ENCODE results near the gene ARHGAP8.

Gene ARHGAP8

DNA sequence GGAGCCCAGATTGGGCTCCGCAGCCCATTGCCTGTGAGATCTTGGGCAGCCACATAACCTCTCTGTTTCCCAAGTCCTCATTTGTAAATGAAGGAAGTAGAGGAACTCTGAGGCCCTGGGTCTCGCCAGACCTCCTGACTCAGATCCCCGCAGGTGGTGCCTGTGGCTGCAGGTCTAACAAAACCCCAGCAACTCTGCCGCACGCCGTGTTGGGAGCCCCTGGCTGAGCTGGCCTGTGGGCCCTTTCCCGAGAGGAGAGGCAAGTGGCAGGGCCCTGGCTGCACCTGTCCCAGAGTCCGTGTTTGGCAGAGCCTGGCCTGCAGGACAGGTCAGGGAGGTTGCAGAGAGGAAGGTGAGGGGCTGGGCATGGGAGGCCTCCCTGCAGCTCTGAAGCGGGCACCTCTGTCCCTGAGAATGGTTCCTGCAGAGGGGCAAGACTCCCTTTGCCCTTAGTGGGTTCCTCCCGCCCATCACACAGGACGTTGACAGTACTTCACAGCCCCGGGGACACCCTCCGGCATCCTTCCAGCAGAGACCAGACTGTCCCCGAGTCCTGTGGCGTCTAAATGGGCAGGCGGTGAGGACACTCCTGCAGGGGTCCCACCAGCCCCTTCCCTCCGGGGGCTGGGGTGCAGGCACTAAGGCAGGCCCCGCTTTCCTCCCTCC lies 67.7 kb downstream of the ARHGAP8 start:
- no peak for TF ChIP-seq CTCF (IDR thresholded peaks at IDR 0.05; ENCODE audit: low read depth, low read length)
- no peak overlapping the region for H3K4me3 ChIP-seq (ENCODE audit: low read depth, low read length)
- in situ Hi-C loops (cut with HindIII; ENCODE audit: low sequenced_read_pairs), result no loop called here
- no peak for DNase-seq (ENCODE audit: low read depth, low spot score)

DNA sequence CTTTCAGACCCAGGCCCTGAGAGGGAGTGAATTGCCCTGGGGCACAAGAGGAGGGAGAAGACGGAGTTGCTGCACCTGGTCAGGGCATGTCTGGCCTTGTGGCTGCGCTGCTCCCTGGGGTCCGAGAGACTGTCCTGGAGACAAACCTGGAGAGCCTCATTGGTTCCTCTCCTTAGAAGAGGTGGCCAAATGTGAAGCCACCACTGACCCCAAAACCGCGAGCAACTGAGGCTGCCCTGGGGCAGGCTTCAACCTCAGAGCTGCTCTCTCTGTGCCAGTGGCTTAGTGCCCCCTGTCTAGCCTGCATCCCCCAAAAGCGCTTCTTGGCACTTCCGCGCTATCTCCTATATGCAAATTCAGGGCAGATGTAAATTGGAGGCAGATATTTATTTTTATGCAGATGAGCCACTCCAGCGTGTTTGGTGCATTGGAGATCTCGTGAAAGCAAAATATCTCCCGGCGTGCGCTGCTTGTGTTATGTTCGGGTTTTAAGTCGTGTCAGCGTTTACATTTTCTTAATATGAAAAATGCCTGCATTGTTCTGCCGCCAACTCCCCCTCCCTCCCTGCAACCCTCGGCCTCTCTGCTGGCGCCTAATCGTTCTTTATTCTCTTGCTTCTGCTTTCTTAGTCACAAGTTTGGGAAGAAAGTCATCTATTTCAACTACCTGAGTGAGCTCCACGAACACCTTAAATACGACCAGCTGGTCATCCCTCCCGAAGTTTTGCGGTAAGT lies 69.5 kb downstream of the ARHGAP8 start:
- DNase-seq (ENCODE audit: low read depth, low spot score), result no peak
- H3K4me3 ChIP-seq (ENCODE audit: low read depth, low read length), result no peak overlapping the region
- in situ Hi-C loops (cut with HindIII; ENCODE audit: low sequenced_read_pairs), result no loop called here
- no peak for TF ChIP-seq CTCF (IDR thresholded peaks at IDR 0.05; ENCODE audit: low read depth, low read length)

DNA sequence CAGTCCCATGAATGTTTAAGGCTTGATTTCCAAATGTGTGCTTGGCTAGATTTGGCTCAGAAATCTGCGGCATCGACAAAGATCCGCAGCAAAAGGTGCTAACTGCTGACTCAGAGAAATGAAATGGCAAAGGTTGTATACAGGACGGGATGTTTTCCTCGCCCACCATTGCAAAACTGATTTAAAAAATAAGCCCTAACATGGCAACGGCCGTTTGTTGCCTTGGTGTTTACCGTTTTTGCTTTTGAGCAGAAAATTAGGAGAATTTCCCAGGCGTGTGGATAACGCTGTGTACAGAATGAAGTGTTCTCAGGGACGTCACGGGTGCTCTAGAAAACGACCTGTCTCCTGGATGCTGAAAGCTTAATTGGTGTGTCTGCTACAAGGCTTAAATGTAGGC lies 70.2 kb downstream of the ARHGAP8 start:
- no peak for DNase-seq (ENCODE audit: low read depth, low spot score)
- H3K4me3 ChIP-seq (ENCODE audit: low read depth, low read length), result no peak overlapping the region
- no peak for TF ChIP-seq CTCF (IDR thresholded peaks at IDR 0.05; ENCODE audit: low read depth, low read length)
- in situ Hi-C loops (cut with HindIII; ENCODE audit: low sequenced_read_pairs), result no loop called here

GRCh38 chr22:44823396-44823795 lies 71.0 kb downstream of the ARHGAP8 start:
- H3K4me3 ChIP-seq (ENCODE audit: low read depth, low read length), result no peak overlapping the region
- no peak for TF ChIP-seq CTCF (IDR thresholded peaks at IDR 0.05; ENCODE audit: low read depth, low read length)
- in situ Hi-C loops (cut with HindIII; ENCODE audit: low sequenced_read_pairs), result no loop called here
- DNase-seq (ENCODE audit: low read depth, low spot score), result no peak

DNA sequence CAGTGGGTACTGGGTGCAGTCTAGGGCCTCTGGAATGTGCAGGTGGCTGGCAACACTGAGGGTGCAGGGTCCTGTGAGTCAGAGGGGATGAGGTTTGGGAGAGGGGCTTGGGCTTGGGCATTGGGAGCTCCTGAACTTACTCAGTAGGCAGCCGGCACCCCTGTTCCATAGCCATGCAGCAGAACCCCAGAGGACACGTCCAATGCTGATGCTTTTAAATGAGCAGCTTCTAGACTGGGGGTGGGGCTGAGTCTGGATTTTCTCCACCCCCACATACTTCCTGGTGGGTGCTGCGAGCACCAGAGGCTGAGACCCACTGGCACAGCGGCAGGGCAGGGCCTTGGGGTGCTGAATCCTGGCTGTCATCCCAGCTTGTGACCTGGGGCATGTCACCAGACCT lies 71.4 kb downstream of the ARHGAP8 start:
- TF ChIP-seq CTCF (IDR thresholded peaks at IDR 0.05; ENCODE audit: low read depth, low read length), result no peak
- no peak overlapping the region for H3K4me3 ChIP-seq (ENCODE audit: low read depth, low read length)
- DNase-seq (ENCODE audit: low read depth, low spot score), result no peak
- in situ Hi-C loops (cut with HindIII; ENCODE audit: low sequenced_read_pairs), result no loop called here

- in situ Hi-C loops (cut with HindIII; ENCODE audit: low sequenced_read_pairs), result no loop called here
- no peak overlapping the region for H3K4me3 ChIP-seq (ENCODE audit: low read depth, low read length)
- DNase-seq (ENCODE audit: low read depth, low spot score), result no peak
- no peak for TF ChIP-seq CTCF (IDR thresholded peaks at IDR 0.05; ENCODE audit: low read depth, low read length)
Observed at GRCh38 chr22:44824271-44824670, 71.9 kb downstream of the ARHGAP8 start.

Data from astrocyte of the spinal cord (primary cell).